HG03066 (cell line): ENCODE measurements around the gene EFNA3.

Experiments
- ATAC-seq: cut with Tn5 transposase; IDR thresholded peaks from one replicate; pipeline ENCODE4 v1.9.1; 2021; ENCODE audit warnings: low read depth; ENCODE audit not compliant: unreplicated experiment

Gene EFNA3

GRCh38 chr1:155048449-155049334 is 29.9 kb upstream of the EFNA3 start:
- ATAC-seq = no peak

- ATAC-seq = no peak
Measured at GRCh38 chr1:155049651-155050559, 28.7 kb upstream of the EFNA3 start.

- peak; percentile 53 for ATAC-seq
Measured at GRCh38 chr1:155050560-155051341, 27.9 kb upstream of the EFNA3 start, which contains the start of gene ADAM15. TSS of gene ADAM15 (plus strand) at chr1:155051316. CDS start at chr1:155051387, 71 bp downstream.

GRCh38 chr1:155051342-155051776 is 27.3 kb upstream of the EFNA3 start:
- no peak for ATAC-seq

GRCh38 chr1:155051777-155052398 is 26.7 kb upstream of the EFNA3 start:
- ATAC-seq = no peak

GRCh38 chr1:155052439-155053395 is 25.9 kb upstream of the EFNA3 start:
- no peak for ATAC-seq

- no peak for ATAC-seq
Measured at GRCh38 chr1:155053531-155054105, 25.0 kb upstream of the EFNA3 start.

GRCh38 chr1:155057104-155057503 is 21.5 kb upstream of the EFNA3 start:
- ATAC-seq = no peak

- no peak for ATAC-seq
Measured at GRCh38 chr1:155057788-155058211, 20.8 kb upstream of the EFNA3 start.

- ATAC-seq = no peak
Measured at GRCh38 chr1:155060736-155061135, 17.9 kb upstream of the EFNA3 start.

- ATAC-seq = no peak
Measured at GRCh38 chr1:155061381-155062150, 17.1 kb upstream of the EFNA3 start.

GRCh38 chr1:155062151-155062686 is 16.4 kb upstream of the EFNA3 start:
- no peak for ATAC-seq

GRCh38 chr1:155062702-155063411 is 15.8 kb upstream of the EFNA3 start:
- no peak for ATAC-seq

GRCh38 chr1:155063550-155064110 is 15.0 kb upstream of the EFNA3 start, which contains the start of gene EFNA4:
TSS of gene EFNA4 (plus strand) at chr1:155063740. CDS start at chr1:155063824, 84 bp downstream.
- ATAC-seq = peak; percentile 70

- ATAC-seq = no peak
Measured at GRCh38 chr1:155064111-155064831, 14.4 kb upstream of the EFNA3 start.
